ENCODE data around the gene LIPC.

Gene LIPC

DNA sequence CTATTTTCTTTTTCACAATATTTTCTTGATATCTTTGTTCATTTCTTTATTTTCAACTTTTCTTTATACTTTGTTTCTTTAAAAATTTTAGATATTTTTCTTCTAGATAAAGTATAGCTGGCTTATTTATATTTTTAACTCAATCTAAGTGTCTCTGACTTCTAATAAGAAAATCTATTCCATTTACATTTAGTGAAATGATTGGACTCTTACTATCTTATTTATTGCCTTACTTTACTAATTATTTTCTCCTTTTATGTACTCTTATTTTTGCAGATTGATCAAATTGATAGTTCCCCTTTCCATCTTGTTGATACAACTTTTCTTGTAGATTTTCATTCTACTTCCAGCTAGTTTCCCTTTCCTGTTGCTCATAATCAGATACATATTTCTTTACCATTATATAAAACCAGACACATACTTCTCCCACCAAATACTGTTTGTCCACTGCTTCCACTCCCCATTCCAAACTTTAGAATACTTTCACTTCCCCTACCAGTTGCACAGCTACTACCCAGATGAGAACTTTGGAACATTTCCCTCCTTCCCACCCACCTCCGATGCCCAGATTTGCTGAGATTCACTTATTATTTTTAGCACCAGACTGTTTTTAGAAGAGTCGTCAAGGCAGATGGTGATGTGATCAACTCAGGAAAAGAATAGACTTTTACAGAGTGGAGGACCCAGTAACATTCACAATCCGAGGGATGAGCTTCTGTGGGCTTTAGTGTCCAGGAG is 151.5 kb downstream of the LIPC start:
- Histone ChIP-seq H3K4me3 (ENCODE audit: low read depth, low read length) (no peak overlapping the region), H3K27ac (ENCODE audit: extremely low read depth, low read depth, low read length) (no peak overlapping the region), H3K9me3 (ENCODE audit: control insufficient read depth, insufficient read depth, low read depth, low read length) (no peaks in the 10 kb centered on the region), H3K36me3 (ENCODE audit: control insufficient read depth in 2 of 2, insufficient read depth in 1 of 2, low read length in 2 of 2) (no peaks in the 10 kb centered on the region), H3K4me1 (ENCODE audit: control insufficient read depth, insufficient read depth, low read length) (no peaks in the 10 kb centered on the region)
- CTCF ChIA-PET = interaction anchor here (0.6 to 0.7 kb wide), 2 partner anchors 63 to 251 kb away, joined by 3 read pairs; no protein-coding TSS in a partner anchor
- POLR2A ChIA-PET = interaction anchor here (0.6 kb wide), 1 partner anchor 1959 kb away, joined by 5 read pairs; no protein-coding TSS in a partner anchor
- TF ChIP-seq, protein P1, sequence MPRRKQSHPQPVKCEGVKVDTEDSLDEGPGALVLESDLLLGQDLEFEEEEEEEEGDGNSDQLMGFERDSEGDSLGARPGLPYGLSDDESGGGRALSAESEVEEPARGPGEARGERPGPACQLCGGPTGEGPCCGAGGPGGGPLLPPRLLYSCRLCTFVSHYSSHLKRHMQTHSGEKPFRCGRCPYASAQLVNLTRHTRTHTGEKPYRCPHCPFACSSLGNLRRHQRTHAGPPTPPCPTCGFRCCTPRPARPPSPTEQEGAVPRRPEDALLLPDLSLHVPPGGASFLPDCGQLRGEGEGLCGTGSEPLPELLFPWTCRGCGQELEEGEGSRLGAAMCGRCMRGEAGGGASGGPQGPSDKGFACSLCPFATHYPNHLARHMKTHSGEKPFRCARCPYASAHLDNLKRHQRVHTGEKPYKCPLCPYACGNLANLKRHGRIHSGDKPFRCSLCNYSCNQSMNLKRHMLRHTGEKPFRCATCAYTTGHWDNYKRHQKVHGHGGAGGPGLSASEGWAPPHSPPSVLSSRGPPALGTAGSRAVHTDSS (tag by site-specific recombination; IDR thresholded peaks at IDR 0.05) = no peak
- peak; percentile 27 for TF ChIP-seq SETDB1 (IDR thresholded peaks at IDR 0.05; ENCODE audit: insufficient read length, low read length)

DNA sequence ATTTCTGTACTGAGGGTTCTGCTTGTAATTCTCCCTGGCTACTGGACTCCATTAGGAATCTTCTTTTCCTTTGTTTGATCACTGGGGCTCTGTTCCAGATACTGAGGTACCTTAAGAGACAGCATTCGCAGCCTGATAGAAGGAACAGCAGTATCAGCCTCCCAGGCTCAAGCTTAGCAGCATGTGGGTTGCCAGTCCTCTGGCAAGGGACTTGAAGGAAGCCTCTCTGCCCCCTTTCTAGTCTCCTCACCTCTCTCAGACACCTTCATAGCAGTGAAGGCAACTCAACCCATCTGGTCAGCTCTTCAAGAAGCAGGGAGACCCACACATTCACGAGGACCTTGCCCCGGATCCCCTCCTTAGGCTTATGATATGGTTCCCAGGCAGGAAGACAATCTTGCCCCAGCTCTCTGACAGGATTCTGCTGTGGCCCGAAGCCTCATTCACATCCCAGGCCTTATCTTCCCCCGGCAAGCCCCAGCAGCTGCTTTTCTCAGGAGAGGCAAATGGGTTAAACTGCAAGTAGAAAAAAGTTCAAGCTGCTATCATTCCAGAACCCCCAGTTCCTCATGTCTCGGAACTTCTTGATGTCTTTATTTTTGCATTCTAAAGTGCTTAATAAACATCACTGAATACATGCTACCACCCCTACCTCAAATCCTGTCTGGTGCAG is 153.1 kb downstream of the LIPC start:
- CTCF ChIA-PET = interaction anchor here (0.6 to 0.9 kb wide), 2 partner anchors 10 to 168 kb away, joined by 3 read pairs; no protein-coding TSS in a partner anchor
- POLR2A ChIA-PET = no interaction called here
- no peak overlapping the region for H3K27ac ChIP-seq (ENCODE audit: extremely low read depth, low read depth, low read length)
- H3K4me1 ChIP-seq (ENCODE audit: control insufficient read depth, insufficient read depth, low read length) = no peaks in the 10 kb centered on the region
- no peaks in the 10 kb centered on the region for H3K9me3 ChIP-seq (ENCODE audit: control insufficient read depth, insufficient read depth, low read depth, low read length)
- H3K36me3 ChIP-seq (ENCODE audit: control insufficient read depth in 2 of 2, insufficient read depth in 1 of 2, low read length in 2 of 2) = no peaks in the 10 kb centered on the region
- H3K4me3 ChIP-seq (ENCODE audit: low read depth, low read length) = no peak overlapping the region
- TF ChIP-seq, protein P1 (tag by site-specific recombination; IDR thresholded peaks at IDR 0.05) = no peak
- no peak for TF ChIP-seq ZNF514 (tag by site-specific recombination; IDR thresholded peaks at IDR 0.05)
- no peak for TF ChIP-seq ZNF26 (tag by site-specific recombination; IDR thresholded peaks at IDR 0.05)

- Histone ChIP-seq H3K36me3 (ENCODE audit: control insufficient read depth in 2 of 2, insufficient read depth in 1 of 2, low read length in 2 of 2) (no peaks in the 10 kb centered on the region), H3K9me3 (ENCODE audit: control insufficient read depth, insufficient read depth, low read depth, low read length) (no peaks in the 10 kb centered on the region), H3K4me3 (ENCODE audit: low read depth, low read length) (no peak overlapping the region), H3K27ac (ENCODE audit: extremely low read depth, low read depth, low read length) (no peak overlapping the region), H3K4me1 (ENCODE audit: control insufficient read depth, insufficient read depth, low read length) (no peaks in the 10 kb centered on the region)
- CTCF ChIA-PET = no interaction called here
- POLR2A ChIA-PET = interaction anchor here (0.7 kb wide), 1 partner anchor 83 kb away, joined by 4 read pairs; no protein-coding TSS in a partner anchor
- TF ChIP-seq, protein P2, sequence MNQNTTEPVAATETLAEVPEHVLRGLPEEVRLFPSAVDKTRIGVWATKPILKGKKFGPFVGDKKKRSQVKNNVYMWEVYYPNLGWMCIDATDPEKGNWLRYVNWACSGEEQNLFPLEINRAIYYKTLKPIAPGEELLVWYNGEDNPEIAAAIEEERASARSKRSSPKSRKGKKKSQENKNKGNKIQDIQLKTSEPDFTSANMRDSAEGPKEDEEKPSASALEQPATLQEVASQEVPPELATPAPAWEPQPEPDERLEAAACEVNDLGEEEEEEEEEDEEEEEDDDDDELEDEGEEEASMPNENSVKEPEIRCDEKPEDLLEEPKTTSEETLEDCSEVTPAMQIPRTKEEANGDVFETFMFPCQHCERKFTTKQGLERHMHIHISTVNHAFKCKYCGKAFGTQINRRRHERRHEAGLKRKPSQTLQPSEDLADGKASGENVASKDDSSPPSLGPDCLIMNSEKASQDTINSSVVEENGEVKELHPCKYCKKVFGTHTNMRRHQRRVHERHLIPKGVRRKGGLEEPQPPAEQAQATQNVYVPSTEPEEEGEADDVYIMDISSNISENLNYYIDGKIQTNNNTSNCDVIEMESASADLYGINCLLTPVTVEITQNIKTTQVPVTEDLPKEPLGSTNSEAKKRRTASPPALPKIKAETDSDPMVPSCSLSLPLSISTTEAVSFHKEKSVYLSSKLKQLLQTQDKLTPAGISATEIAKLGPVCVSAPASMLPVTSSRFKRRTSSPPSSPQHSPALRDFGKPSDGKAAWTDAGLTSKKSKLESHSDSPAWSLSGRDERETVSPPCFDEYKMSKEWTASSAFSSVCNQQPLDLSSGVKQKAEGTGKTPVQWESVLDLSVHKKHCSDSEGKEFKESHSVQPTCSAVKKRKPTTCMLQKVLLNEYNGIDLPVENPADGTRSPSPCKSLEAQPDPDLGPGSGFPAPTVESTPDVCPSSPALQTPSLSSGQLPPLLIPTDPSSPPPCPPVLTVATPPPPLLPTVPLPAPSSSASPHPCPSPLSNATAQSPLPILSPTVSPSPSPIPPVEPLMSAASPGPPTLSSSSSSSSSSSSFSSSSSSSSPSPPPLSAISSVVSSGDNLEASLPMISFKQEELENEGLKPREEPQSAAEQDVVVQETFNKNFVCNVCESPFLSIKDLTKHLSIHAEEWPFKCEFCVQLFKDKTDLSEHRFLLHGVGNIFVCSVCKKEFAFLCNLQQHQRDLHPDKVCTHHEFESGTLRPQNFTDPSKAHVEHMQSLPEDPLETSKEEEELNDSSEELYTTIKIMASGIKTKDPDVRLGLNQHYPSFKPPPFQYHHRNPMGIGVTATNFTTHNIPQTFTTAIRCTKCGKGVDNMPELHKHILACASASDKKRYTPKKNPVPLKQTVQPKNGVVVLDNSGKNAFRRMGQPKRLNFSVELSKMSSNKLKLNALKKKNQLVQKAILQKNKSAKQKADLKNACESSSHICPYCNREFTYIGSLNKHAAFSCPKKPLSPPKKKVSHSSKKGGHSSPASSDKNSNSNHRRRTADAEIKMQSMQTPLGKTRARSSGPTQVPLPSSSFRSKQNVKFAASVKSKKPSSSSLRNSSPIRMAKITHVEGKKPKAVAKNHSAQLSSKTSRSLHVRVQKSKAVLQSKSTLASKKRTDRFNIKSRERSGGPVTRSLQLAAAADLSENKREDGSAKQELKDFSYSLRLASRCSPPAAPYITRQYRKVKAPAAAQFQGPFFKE (tag by site-specific recombination; IDR thresholded peaks at IDR 0.05; ENCODE audit: borderline replicate concordance) = no peak
- TF ChIP-seq ZFP37 (tag by site-specific recombination; IDR thresholded peaks at IDR 0.05) = no peak
- TF ChIP-seq, protein P3, sequence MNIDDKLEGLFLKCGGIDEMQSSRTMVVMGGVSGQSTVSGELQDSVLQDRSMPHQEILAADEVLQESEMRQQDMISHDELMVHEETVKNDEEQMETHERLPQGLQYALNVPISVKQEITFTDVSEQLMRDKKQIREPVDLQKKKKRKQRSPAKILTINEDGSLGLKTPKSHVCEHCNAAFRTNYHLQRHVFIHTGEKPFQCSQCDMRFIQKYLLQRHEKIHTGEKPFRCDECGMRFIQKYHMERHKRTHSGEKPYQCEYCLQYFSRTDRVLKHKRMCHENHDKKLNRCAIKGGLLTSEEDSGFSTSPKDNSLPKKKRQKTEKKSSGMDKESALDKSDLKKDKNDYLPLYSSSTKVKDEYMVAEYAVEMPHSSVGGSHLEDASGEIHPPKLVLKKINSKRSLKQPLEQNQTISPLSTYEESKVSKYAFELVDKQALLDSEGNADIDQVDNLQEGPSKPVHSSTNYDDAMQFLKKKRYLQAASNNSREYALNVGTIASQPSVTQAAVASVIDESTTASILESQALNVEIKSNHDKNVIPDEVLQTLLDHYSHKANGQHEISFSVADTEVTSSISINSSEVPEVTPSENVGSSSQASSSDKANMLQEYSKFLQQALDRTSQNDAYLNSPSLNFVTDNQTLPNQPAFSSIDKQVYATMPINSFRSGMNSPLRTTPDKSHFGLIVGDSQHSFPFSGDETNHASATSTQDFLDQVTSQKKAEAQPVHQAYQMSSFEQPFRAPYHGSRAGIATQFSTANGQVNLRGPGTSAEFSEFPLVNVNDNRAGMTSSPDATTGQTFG (tag by site-specific recombination; IDR thresholded peaks at IDR 0.05; ENCODE audit: borderline replicate concordance) = no peak
- TF ChIP-seq ZNF112 (tag by site-specific recombination; IDR thresholded peaks at IDR 0.05) = no peak
- no peak for TF ChIP-seq ZBTB26 (tag by site-specific recombination; optimal IDR thresholded peaks at IDR 0.05)
- no peak for TF ChIP-seq ZNF785 (tag by site-specific recombination; IDR thresholded peaks at IDR 0.05)
Observed at GRCh38 chr15:58585693-58586443, 154.1 kb downstream of the LIPC start.

All from HEK293 (cell line).